ENCODE measurements around the gene VPS13C. TPM values are rescaled to one million over a fixed set of nuclear protein-coding genes. Genes with fewer than 3 reads are reported as not detected.

Gene VPS13C
- polyA plus RNA-seq, 3 donors, result 12.0 to 32.2 (median 18.4) TPM

DNA sequence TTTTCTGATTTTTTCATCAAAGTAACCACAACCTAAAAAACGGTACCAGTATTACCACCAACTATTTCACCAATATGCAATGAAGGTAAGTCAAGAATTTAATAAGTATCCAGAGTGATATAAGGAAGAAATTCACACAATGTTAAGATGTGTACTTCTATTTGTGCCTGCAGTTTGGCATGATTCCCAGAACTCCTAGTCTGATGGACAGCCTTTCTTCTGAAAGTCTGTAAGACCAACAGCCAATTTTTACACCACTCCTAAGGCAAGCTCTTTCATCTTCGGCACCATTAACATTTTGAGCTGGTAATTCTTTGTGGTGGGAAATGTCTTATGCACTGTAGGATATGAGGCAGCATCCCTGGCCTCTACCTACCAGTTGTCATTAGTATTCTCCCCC lies 108.3 kb downstream of the VPS13C start:
- Mint-ChIP-seq H3K4me3 (no peak overlapping the region), H3K36me3 (peaks cover 79 to 90% of the 10 kb centered on the region in 2 donors), H3K9me3 (peaks cover 0 to 3% (median 0%) of the 10 kb centered on the region in 7 donors), H3K4me1 (no peaks in the 10 kb centered on the region), H3K27ac (no peak overlapping the region), H3K27me3 (ENCODE audit: low read depth in 3 of 3) (no peaks in the 10 kb centered on the region)
- Histone ChIP-seq H3K9ac (ENCODE audit: insufficient read depth, low read length, poor library complexity, severe bottlenecking) (no peak overlapping the region), H3K9me3 (replicated peaks in 1 of 2; ENCODE audit: control insufficient read depth in 1 of 2, insufficient read depth in 1 of 2, low read length in 2 of 2) (no peaks in the 10 kb centered on the region), H3K36me3 (replicated peaks in 1 of 2; ENCODE audit: control insufficient read depth in 1 of 2, insufficient read depth in 2 of 2, low read length in 2 of 2) (peaks cover 91 to 97% of the 10 kb centered on the region in 2 donors), H3K27me3 (ENCODE audit: control insufficient read depth in 2 of 2, insufficient read depth in 2 of 2, low read length in 2 of 2) (no peaks in the 10 kb centered on the region), H3K4me1 (ENCODE audit: control insufficient read depth in 1 of 2, insufficient read depth in 2 of 2, low read length in 2 of 2) (no peaks in the 10 kb centered on the region), H3K79me2 (ENCODE audit: insufficient read depth, low read length) (no peaks in the 10 kb centered on the region), H4K20me1 (ENCODE audit: insufficient read depth, low read length) (peaks cover 18% of the 10 kb centered on the region), H2AFZ (ENCODE audit: insufficient read depth, low read depth, low read length, poor library complexity, severe bottlenecking) (no peak overlapping the region), H3K27ac (ENCODE audit: low read depth in 1 of 2, low read length in 2 of 2) (no peak overlapping the region), H3K4me3 (replicated peaks in 1 of 3; ENCODE audit: low read depth in 2 of 3, low read length in 3 of 3) (no peak overlapping the region), H3K4me2 (replicated peaks; ENCODE audit: extremely low read depth, low read length, poor library complexity, severe bottlenecking) (no peak overlapping the region)
- intact Hi-C loops (cut with micrococcal nuclease), result no loop called here
- WGBS (ENCODE audit: insufficient coverage), result no CpG with 5 or more reads among the region's 2 CpGs
- TF ChIP-seq, protein P1, sequence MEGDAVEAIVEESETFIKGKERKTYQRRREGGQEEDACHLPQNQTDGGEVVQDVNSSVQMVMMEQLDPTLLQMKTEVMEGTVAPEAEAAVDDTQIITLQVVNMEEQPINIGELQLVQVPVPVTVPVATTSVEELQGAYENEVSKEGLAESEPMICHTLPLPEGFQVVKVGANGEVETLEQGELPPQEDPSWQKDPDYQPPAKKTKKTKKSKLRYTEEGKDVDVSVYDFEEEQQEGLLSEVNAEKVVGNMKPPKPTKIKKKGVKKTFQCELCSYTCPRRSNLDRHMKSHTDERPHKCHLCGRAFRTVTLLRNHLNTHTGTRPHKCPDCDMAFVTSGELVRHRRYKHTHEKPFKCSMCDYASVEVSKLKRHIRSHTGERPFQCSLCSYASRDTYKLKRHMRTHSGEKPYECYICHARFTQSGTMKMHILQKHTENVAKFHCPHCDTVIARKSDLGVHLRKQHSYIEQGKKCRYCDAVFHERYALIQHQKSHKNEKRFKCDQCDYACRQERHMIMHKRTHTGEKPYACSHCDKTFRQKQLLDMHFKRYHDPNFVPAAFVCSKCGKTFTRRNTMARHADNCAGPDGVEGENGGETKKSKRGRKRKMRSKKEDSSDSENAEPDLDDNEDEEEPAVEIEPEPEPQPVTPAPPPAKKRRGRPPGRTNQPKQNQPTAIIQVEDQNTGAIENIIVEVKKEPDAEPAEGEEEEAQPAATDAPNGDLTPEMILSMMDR (IDR thresholded peaks at IDR 0.05), result no peak
- no peak for DNase-seq

DNA sequence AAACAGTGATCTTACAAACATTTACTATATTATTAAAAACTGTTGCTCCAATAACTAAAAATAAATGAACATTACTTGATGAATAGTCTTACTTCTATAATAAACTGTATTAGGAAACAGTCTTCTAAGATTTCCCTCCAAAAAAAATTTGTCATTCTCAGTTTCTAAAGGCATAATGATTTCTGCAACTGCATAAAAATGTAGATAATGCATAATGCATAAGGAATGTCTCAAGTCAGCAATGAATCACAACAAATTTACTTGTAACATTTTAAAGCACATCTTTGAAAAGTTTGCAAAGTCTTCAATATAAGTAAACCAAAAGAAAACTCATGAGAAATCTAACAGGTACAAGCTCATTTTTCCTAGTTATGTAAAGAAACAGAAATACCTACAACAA lies 113.5 kb downstream of the VPS13C start:
- no peak overlapping the region for H3K4me3 ChIP-seq (replicated peaks in 1 of 3; ENCODE audit: low read depth in 2 of 3, low read length in 3 of 3)
- H3K27me3 ChIP-seq (ENCODE audit: control insufficient read depth in 2 of 2, insufficient read depth in 2 of 2, low read length in 2 of 2), result no peaks in the 10 kb centered on the region
- H2AFZ ChIP-seq (ENCODE audit: insufficient read depth, low read depth, low read length, poor library complexity, severe bottlenecking), result no peak overlapping the region
- no peak overlapping the region for H3K27ac ChIP-seq (ENCODE audit: low read depth in 1 of 2, low read length in 2 of 2)
- no peaks in the 10 kb centered on the region for H3K9me3 ChIP-seq (replicated peaks in 1 of 2; ENCODE audit: control insufficient read depth in 1 of 2, insufficient read depth in 1 of 2, low read length in 2 of 2)
- H3K4me1 Mint-ChIP-seq, result no peaks in the 10 kb centered on the region
- no peak overlapping the region for H3K9ac ChIP-seq (ENCODE audit: insufficient read depth, low read length, poor library complexity, severe bottlenecking)
- no peaks in the 10 kb centered on the region for H3K27me3 Mint-ChIP-seq (ENCODE audit: low read depth in 3 of 3)
- H4K20me1 ChIP-seq (ENCODE audit: insufficient read depth, low read length), result no peaks in the 10 kb centered on the region
- intact Hi-C loops (cut with micrococcal nuclease), result no loop called here
- H3K9me3 Mint-ChIP-seq, result peaks cover 0 to 4% (median 1%) of the 10 kb centered on the region in 7 donors
- H3K4me3 Mint-ChIP-seq, result no peak overlapping the region
- H3K79me2 ChIP-seq (ENCODE audit: insufficient read depth, low read length), result no peaks in the 10 kb centered on the region
- no peak for DNase-seq
- H3K4me1 ChIP-seq (ENCODE audit: control insufficient read depth in 1 of 2, insufficient read depth in 2 of 2, low read length in 2 of 2), result no peaks in the 10 kb centered on the region
- H3K4me2 ChIP-seq (replicated peaks; ENCODE audit: extremely low read depth, low read length, poor library complexity, severe bottlenecking), result no peak overlapping the region
- no peak overlapping the region for H3K27ac Mint-ChIP-seq
- H3K36me3 ChIP-seq (replicated peaks in 1 of 2; ENCODE audit: control insufficient read depth in 1 of 2, insufficient read depth in 2 of 2, low read length in 2 of 2), result peaks cover 80 to 97% of the 10 kb centered on the region in 2 donors
- H3K36me3 Mint-ChIP-seq, result peaks cover 78 to 81% of the 10 kb centered on the region in 2 donors
- TF ChIP-seq, protein P1 (IDR thresholded peaks at IDR 0.05), result no peak

All from CD14-positive monocyte (primary cell).